ENCODE data around the gene GABRB3.

The GABRB3 gene

DNA sequence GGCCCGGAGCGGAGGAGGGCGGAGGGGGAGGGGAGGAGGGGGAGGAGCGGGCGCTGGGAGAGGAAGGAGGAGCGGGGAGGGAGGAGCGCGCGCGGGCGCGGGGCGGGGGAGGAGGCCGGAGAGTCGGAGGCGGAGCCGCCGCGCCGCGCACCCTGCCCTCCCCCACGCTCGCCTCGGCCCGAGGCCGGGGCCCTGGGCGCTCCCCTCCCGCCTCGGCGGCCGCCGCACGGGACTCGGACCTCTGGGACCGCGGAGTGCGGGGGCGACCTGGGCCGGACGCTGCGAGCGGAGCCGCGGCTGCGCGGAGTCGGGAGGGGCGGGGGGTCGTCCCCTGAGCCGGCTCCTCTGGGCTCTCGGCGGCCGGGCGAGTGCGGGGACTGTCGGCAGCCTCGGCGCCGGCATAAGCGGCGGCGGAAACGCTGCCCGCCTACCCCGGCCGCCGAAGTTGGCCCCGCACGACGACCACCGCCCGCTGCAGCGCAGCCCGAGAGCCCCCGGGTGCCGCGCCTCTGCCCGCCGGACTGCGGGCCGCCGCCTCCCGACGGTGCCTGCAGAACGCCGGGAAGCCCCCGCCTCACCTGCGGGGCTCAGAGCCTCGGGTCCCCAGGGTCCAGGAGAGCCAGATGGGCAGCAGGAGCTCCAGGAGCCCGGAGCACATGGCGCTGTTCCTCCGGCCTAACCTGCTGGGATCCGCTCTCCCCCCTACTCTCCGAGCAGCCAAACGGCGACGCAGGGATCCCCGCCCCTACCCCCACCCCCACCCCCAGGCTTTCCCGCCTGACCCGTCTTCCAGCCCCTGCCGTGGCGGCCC lies 406 bp upstream of the GABRB3 start (continued):
- no peak for TF ChIP-seq OSR1 (CRISPR knock-in tag; IDR thresholded peaks at IDR 0.05)
- TF ChIP-seq ZNF565 (CRISPR knock-in tag; conservative IDR thresholded peaks at IDR 0.05; ENCODE audit: low read depth), result no peak
- TF ChIP-seq, protein P1, sequence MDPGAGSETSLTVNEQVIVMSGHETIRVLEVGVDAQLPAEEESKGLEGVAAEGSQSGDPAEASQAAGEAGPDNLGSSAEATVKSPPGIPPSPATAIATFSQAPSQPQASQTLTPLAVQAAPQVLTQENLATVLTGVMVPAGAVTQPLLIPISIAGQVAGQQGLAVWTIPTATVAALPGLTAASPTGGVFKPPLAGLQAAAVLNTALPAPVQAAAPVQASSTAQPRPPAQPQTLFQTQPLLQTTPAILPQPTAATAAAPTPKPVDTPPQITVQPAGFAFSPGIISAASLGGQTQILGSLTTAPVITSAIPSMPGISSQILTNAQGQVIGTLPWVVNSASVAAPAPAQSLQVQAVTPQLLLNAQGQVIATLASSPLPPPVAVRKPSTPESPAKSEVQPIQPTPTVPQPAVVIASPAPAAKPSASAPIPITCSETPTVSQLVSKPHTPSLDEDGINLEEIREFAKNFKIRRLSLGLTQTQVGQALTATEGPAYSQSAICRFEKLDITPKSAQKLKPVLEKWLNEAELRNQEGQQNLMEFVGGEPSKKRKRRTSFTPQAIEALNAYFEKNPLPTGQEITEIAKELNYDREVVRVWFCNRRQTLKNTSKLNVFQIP (CRISPR knock-in tag; IDR thresholded peaks at IDR 0.05; ENCODE audit: borderline replicate concordance, low read depth), result no peak

DNA sequence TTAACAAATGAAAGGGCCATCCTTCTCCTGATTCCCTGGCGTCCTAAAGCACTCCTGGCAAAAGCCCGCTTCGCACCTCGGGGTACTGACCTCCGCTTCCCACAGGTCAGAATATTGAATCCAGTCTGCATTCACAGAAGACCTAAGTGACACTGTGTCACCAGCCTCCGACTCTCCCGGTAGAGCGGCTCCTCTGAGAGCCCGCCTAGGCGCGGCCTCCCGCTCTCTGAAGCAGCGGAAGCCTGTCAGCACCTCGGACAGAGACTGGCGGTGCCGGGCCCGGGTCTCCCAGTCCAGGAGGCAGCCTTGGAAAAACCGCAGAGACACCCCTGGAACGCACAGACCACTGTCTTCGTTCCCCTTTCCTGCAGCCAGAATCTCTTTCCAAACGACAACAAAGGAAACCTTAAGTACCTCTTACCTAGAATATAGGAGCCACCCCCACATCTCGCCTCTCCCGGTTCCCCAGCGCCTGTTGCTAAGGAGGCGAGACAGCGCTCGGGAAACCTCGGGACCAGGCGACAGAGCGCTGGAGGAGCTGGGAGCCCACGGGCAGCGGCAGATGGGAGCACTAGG lies 1.2 kb downstream of the GABRB3 start:
- peak; percentile 40; the same call in 1 of the 3 replicates for ATAC-seq
- TF ChIP-seq, protein P1 (CRISPR knock-in tag; IDR thresholded peaks at IDR 0.05; ENCODE audit: borderline replicate concordance, low read depth), result no peak
- TF ChIP-seq CSDC2 (CRISPR knock-in tag; IDR thresholded peaks at IDR 0.05) (no peak), PPARA (CRISPR knock-in tag; IDR thresholded peaks at IDR 0.05; ENCODE audit: borderline replicate concordance) (no peak), ZNF565 (CRISPR knock-in tag; conservative IDR thresholded peaks at IDR 0.05; ENCODE audit: low read depth) (no peak)
- TF ChIP-seq, protein P2, sequence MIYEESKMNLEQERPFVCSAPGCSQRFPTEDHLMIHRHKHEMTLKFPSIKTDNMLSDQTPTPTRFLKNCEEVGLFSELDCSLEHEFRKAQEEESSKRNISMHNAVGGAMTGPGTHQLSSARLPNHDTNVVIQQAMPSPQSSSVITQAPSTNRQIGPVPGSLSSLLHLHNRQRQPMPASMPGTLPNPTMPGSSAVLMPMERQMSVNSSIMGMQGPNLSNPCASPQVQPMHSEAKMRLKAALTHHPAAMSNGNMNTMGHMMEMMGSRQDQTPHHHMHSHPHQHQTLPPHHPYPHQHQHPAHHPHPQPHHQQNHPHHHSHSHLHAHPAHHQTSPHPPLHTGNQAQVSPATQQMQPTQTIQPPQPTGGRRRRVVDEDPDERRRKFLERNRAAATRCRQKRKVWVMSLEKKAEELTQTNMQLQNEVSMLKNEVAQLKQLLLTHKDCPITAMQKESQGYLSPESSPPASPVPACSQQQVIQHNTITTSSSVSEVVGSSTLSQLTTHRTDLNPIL (CRISPR knock-in tag; IDR thresholded peaks at IDR 0.05; ENCODE audit: low read depth), result no peak

DNA sequence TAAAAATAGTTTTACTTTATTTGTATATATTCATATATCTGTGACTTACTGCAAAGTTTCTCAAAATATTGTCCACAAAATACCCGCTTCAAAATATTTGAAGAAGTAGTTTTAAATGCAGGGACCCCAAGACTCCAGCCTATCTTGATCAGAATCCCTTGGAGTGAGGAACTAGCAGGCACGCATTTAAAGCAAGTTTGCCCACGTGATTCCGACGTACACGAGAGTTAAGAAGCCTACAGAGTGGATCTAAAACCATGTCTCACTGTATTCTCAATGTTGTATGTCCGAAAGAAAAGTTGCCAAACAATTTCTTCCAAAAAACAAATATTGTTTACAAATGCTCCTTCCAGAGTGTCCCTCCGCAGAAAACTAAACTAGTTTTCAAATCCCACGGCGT lies 1.7 kb downstream of the GABRB3 start:
- ATAC-seq, result no peak
- TF ChIP-seq PPARA (CRISPR knock-in tag; IDR thresholded peaks at IDR 0.05; ENCODE audit: borderline replicate concordance), result no peak
- TF ChIP-seq, protein P3, sequence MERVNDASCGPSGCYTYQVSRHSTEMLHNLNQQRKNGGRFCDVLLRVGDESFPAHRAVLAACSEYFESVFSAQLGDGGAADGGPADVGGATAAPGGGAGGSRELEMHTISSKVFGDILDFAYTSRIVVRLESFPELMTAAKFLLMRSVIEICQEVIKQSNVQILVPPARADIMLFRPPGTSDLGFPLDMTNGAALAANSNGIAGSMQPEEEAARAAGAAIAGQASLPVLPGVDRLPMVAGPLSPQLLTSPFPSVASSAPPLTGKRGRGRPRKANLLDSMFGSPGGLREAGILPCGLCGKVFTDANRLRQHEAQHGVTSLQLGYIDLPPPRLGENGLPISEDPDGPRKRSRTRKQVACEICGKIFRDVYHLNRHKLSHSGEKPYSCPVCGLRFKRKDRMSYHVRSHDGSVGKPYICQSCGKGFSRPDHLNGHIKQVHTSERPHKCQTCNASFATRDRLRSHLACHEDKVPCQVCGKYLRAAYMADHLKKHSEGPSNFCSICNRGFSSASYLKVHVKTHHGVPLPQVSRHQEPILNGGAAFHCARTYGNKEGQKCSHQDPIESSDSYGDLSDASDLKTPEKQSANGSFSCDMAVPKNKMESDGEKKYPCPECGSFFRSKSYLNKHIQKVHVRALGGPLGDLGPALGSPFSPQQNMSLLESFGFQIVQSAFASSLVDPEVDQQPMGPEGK (CRISPR knock-in tag; IDR thresholded peaks at IDR 0.05; ENCODE audit: borderline replicate concordance), result no peak
- no peak for TF ChIP-seq OSR1 (CRISPR knock-in tag; IDR thresholded peaks at IDR 0.05)
- no peak for TF ChIP-seq ISL1 (CRISPR knock-in tag; IDR thresholded peaks at IDR 0.05)
- no peak for TF ChIP-seq TOX (CRISPR knock-in tag; IDR thresholded peaks at IDR 0.05; ENCODE audit: borderline replicate concordance)
- no peak for TF ChIP-seq ARNTL (CRISPR knock-in tag; IDR thresholded peaks at IDR 0.05; ENCODE audit: borderline replicate concordance, low read depth)
- no peak for TF ChIP-seq SNAI2 (CRISPR knock-in tag; IDR thresholded peaks at IDR 0.05)
- TF ChIP-seq RARB (CRISPR knock-in tag; IDR thresholded peaks at IDR 0.05), result no peak
- TF ChIP-seq ZFP30 (CRISPR knock-in tag; IDR thresholded peaks at IDR 0.05), result no peak
- TF ChIP-seq GLIS3 (CRISPR knock-in tag; IDR thresholded peaks at IDR 0.05), result no peak
- TF ChIP-seq ZNF565 (CRISPR knock-in tag; conservative IDR thresholded peaks at IDR 0.05; ENCODE audit: low read depth), result no peak
- no peak for TF ChIP-seq CSDC2 (CRISPR knock-in tag; IDR thresholded peaks at IDR 0.05)
- no peak for TF ChIP-seq ZC3H10 (CRISPR knock-in tag; IDR thresholded peaks at IDR 0.05)
- TF ChIP-seq, protein P4, sequence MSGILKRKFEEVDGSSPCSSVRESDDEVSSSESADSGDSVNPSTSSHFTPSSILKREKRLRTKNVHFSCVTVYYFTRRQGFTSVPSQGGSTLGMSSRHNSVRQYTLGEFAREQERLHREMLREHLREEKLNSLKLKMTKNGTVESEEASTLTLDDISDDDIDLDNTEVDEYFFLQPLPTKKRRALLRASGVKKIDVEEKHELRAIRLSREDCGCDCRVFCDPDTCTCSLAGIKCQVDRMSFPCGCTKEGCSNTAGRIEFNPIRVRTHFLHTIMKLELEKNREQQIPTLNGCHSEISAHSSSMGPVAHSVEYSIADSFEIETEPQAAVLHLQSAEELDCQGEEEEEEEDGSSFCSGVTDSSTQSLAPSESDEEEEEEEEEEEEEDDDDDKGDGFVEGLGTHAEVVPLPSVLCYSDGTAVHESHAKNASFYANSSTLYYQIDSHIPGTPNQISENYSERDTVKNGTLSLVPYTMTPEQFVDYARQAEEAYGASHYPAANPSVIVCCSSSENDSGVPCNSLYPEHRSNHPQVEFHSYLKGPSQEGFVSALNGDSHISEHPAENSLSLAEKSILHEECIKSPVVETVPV (CRISPR knock-in tag; IDR thresholded peaks at IDR 0.05), result no peak

DNA sequence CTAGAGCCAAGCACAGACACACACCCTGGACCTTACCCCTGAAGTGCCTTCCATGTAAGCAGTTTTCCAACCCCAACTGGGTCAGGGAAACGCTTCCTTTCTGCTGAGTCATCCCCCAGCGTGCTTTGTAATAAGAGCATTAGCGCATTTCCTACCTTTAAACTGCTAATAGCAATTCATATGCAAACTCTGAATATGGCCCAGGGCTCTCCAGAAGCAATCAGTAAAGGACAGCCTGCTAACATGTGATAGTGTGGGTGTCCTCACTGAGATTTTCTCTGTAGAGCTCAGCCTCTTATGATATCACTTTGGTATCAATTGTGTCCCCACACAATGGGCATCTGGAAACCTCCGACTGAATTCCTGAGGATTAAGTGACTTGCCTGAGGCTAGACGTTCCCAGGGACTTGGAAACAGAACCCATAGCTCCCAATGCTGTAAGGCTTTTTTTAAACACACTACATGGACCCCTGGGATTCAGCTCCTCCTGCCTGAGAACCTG lies 5.6 kb downstream of the GABRB3 start:
- ATAC-seq, result no peak
- TF ChIP-seq ZNF70 (CRISPR knock-in tag; IDR thresholded peaks at IDR 0.05) (no peak), ARNTL (CRISPR knock-in tag; IDR thresholded peaks at IDR 0.05; ENCODE audit: borderline replicate concordance, low read depth) (no peak), CSDC2 (CRISPR knock-in tag; IDR thresholded peaks at IDR 0.05) (no peak), SNAI2 (CRISPR knock-in tag; IDR thresholded peaks at IDR 0.05) (no peak), ZFP3 (CRISPR knock-in tag; IDR thresholded peaks at IDR 0.05) (no peak), OSR1 (CRISPR knock-in tag; IDR thresholded peaks at IDR 0.05) (no peak), ZFP30 (CRISPR knock-in tag; IDR thresholded peaks at IDR 0.05) (no peak), RARB (CRISPR knock-in tag; IDR thresholded peaks at IDR 0.05) (no peak), ESRRG (CRISPR knock-in tag; IDR thresholded peaks at IDR 0.05) (no peak), GLIS3 (CRISPR knock-in tag; IDR thresholded peaks at IDR 0.05) (no peak), ZNF8 (CRISPR knock-in tag; IDR thresholded peaks at IDR 0.05) (no peak), PPARA (CRISPR knock-in tag; IDR thresholded peaks at IDR 0.05; ENCODE audit: borderline replicate concordance) (no peak)
- TF ChIP-seq, protein P4 (CRISPR knock-in tag; IDR thresholded peaks at IDR 0.05), result no peak
- TF ChIP-seq, protein P1 (CRISPR knock-in tag; IDR thresholded peaks at IDR 0.05; ENCODE audit: borderline replicate concordance, low read depth), result no peak

All from SK-N-SH treated with all-trans-retinoic acid at 6 μM for 48 hours (cell line).